Measurements from ENCODE around the gene DNAJC6.
"Not testable (repeated sequence)": the region's sequence is repeated elsewhere in the genome, so short reads cannot be mapped to it uniquely, and the experiment has no call there.

Gene DNAJC6
- 1.7 to 9.4 reads per million in 2 donors for total RNA-seq

- DNase-seq, result peak; percentile 14
Observed at GRCh38 chr1:65309304-65310077, at the start of gene DNAJC6. Gene DNAJC6 (plus strand): TSS chr1:65309543. CDS start chr1:65309746, 203 bp downstream.

- no peak for DNase-seq
Observed at GRCh38 chr1:65259816-65260215, 49.5 kb upstream of the DNAJC6 start.

GRCh38 chr1:65260851-65261473 is 48.4 kb upstream of the DNAJC6 start:
- no peak for DNase-seq

GRCh38 chr1:65263286-65263685 is 46.1 kb upstream of the DNAJC6 start:
- DNase-seq, result no peak

- DNase-seq, result no peak
Observed at GRCh38 chr1:65264197-65264929, 45.0 kb upstream of the DNAJC6 start.

GRCh38 chr1:65265296-65265650 is 44.1 kb upstream of the DNAJC6 start:
- no peak for DNase-seq

GRCh38 chr1:65265651-65266351 is 43.5 kb upstream of the DNAJC6 start:
- peak; percentile 18 for DNase-seq

- no peak for DNase-seq
Observed at GRCh38 chr1:65266476-65266875, 42.9 kb upstream of the DNAJC6 start.

GRCh38 chr1:65267271-65267670 is 42.1 kb upstream of the DNAJC6 start:
- DNase-seq, result no peak

- DNase-seq, result no peak
Observed at GRCh38 chr1:65267683-65268082, 41.7 kb upstream of the DNAJC6 start.

- DNase-seq, result no peak
Observed at GRCh38 chr1:65269612-65270011, 39.7 kb upstream of the DNAJC6 start.

GRCh38 chr1:65276197-65276939 is 33.0 kb upstream of the DNAJC6 start:
- no peak for DNase-seq

GRCh38 chr1:65277605-65278347 is 31.6 kb upstream of the DNAJC6 start:
- no peak for DNase-seq

GRCh38 chr1:65278376-65279069 is 30.8 kb upstream of the DNAJC6 start:
- DNase-seq, result no peak

GRCh38 chr1:65279070-65279779 is 30.1 kb upstream of the DNAJC6 start:
- DNase-seq, result no peak

- DNase-seq, result no peak
Observed at GRCh38 chr1:65281846-65282245, 27.5 kb upstream of the DNAJC6 start.

GRCh38 chr1:65284229-65284628 is 25.1 kb upstream of the DNAJC6 start:
- no peak for DNase-seq

- DNase-seq, result no peak
Observed at GRCh38 chr1:65289449-65289848, 19.9 kb upstream of the DNAJC6 start.

GRCh38 chr1:65291818-65292217 is 17.5 kb upstream of the DNAJC6 start:
- DNase-seq, result not testable (repeated sequence)

GRCh38 chr1:65292861-65293593 is 16.3 kb upstream of the DNAJC6 start:
- no peak for DNase-seq

Measured in T-helper 9 cell (primary cell).